Right atrium auricular region (tissue), 2 donors: Measurements from ENCODE around the gene ELF2. TPM values are rescaled to one million over a fixed set of nuclear protein-coding genes. Genes with fewer than 3 reads are reported as not detected.
A peak's percentile ranks its signal among the peaks of the same experiment; 100 is the strongest.

Experiments used
- DNase-seq: peaks from one replicate; pipeline ENCODE4 v3.0.0-alpha.2; 2019; ENCODE audit warnings: low spot score
- H3K27ac ChIP-seq, 2 donors: fragments of 200-600 bp; sonication (generic); 1 replicate in 1 of 2; 2 replicates in 1 of 2; pipeline ENCODE4 v1.5.1; 2016 to 2019
- H3K27me3 ChIP-seq, 2 donors: fragments of 200-600 bp; sonication (generic); one replicate each; pipeline versions ENCODE4 v1.5.1 to v1.6.0; 2017 to 2019
- H3K36me3 ChIP-seq: fragments of 200-600 bp; sonication (generic); one replicate; pipeline ENCODE4 v1.5.1; 2016
- H3K4me1 ChIP-seq, 2 donors: fragments of 200-600 bp; sonication (generic); one replicate each; pipeline versions ENCODE4 v1.5.1 to v1.6.0; 2017 to 2019
- H3K4me3 ChIP-seq, 2 donors: fragments of 200-600 bp; sonication (generic); 1 replicate in 1 of 2; 2 replicates in 1 of 2; pipeline ENCODE4 v1.5.1; 2017 to 2019; ENCODE audit warnings: mild to moderate bottlenecking in 1 of 2, moderate library complexity in 1 of 2
- H3K9me3 ChIP-seq, 2 donors: fragments of 200-600 bp; sonication (generic); one replicate each; pipeline ENCODE4 v1.5.1; 2019
- CTCF ChIP-seq, 2 donors: fragments of 200-600 bp; sonication (generic); IDR thresholded peaks; one replicate each; pipeline ENCODE4 v1.5.1; 2019; ENCODE audit warnings: antibody characterized with exemption in 2 of 2
- total RNA-seq, 2 donors: library from RNA; depleted of rRNA; stranded (reverse); fragments of >200 nt; gene quantifications; one replicate each; pipeline ENCODE4 v1.1.0, GENCODE V29; 2016

ELF2 gene
- total RNA-seq, 2 donors from 2014 or later, result 32.2 to 32.3 TPM

- TF ChIP-seq CTCF (IDR thresholded peaks at IDR 0.05), result no peak
- H3K27me3 ChIP-seq, result no peaks in the 10 kb centered on the region
- peaks cover 0 to 15% of the 10 kb centered on the region in 2 donors for H3K4me1 ChIP-seq
- H3K9me3 ChIP-seq, result no peaks in the 10 kb centered on the region
- peak overlapping the region; percentile 100 for H3K27ac ChIP-seq
- H3K36me3 ChIP-seq, result no peaks in the 10 kb centered on the region
- H3K4me3 ChIP-seq, result peak overlapping the region; percentile 89 to 97
- DNase-seq, result peak; percentile 95
Observed at GRCh38 chr4:139177869-139178619, 1.0 kb upstream of the ELF2 start.

DNA sequence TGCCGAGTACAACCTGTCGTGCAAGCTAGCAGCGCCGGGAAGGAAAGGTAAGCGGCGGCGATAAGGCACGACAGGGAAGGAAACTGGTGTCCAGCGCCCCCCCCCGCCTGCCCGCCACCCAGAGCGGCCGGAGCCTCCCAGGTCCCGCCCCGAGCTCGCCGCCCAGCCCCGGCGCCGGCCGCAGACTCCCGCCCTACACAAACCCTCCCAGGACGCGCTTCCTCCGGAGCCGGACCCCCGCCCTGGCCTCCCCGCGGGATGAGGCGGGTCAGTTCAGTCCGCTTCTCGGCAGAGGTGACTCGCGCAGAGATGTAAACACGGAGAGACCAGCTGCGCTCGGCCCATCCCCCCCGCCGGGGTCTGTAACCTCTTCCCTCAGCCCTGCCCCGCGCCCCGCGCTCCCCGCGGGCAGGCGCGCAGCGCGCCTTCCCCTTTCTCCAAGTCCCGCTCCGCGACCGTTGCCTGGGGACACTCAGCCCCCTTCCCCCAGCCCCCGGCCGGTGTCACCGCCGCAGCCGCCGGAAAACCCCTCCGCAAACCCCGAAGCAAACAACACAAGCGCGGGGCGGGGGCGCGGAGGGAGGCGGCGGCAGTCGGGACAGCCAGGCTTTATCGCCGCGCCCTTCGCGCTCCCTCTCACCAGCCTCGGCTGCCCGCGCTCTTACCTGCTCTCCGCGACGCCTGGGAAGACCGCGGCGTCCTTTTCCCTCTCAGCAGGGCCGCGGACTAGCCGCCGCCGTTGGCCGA is 543 bp downstream of the ELF2 start:
- DNase-seq, result peak; percentile 86
- H3K36me3 ChIP-seq, result no peaks in the 10 kb centered on the region
- TF ChIP-seq CTCF (IDR thresholded peaks at IDR 0.05), result peak in 1 of 2 donors; percentile 46
- no peaks in the 10 kb centered on the region for H3K9me3 ChIP-seq
- H3K27ac ChIP-seq, result peak overlapping the region; percentile 100
- H3K4me3 ChIP-seq, result peak overlapping the region; percentile 89 to 97
- H3K4me1 ChIP-seq, result peaks cover 0 to 23% of the 10 kb centered on the region in 2 donors
- H3K27me3 ChIP-seq, result no peaks in the 10 kb centered on the region

DNA sequence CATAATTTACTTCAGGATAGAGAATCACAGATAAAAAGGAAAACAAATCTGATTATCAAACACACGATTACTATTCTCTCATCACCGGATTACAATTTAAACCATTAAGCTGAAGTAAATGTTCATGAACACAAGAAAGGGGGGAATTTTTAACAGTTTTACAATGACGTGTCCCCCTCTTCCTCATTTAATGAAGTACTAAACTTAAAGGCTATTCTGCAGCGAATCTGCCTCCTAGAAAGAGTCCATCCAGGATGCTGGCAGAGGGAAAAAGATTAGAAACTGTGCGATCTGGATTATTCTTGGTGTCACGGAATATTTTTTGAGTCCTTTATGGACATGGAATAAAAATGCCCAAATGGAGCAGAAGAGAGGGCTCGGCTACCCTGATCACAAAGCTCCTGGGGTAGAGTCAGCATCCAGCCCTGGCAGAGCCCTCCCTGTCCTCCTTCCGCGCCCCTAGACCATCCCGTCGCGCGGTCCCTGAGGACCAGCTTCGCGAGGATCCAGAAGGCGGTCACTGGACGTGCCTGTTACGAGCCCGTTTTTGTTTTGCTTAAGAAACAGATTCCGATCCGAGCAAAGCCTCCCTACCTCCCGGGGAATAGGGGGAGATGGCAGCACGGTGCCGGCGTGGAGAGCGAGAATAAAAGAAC is 1.2 kb downstream of the ELF2 start:
- Histone ChIP-seq H3K4me1 (peaks cover 0 to 30% of the 10 kb centered on the region in 2 donors), H3K27ac (peak overlapping the region; percentile 100), H3K9me3 (no peaks in the 10 kb centered on the region), H3K4me3 (peak overlapping the region; percentile 89 to 97), H3K36me3 (no peaks in the 10 kb centered on the region), H3K27me3 (no peaks in the 10 kb centered on the region)
- DNase-seq, result no peak
- TF ChIP-seq CTCF (IDR thresholded peaks at IDR 0.05), result no peak

GRCh38 chr4:139171876-139172691 is 4.9 kb downstream of the ELF2 start:
- Histone ChIP-seq H3K36me3 (no peaks in the 10 kb centered on the region), H3K9me3 (no peaks in the 10 kb centered on the region), H3K27ac (peak overlapping the region in 1 of 2 donors; percentile 10), H3K27me3 (no peaks in the 10 kb centered on the region), H3K4me3 (no peak overlapping the region), H3K4me1 (peaks cover 0 to 43% of the 10 kb centered on the region in 2 donors)
- no peak for TF ChIP-seq CTCF (IDR thresholded peaks at IDR 0.05)
- DNase-seq, result no peak

- DNase-seq, result no peak
- H3K9me3 ChIP-seq, result no peaks in the 10 kb centered on the region
- H3K27ac ChIP-seq, result no peak overlapping the region
- TF ChIP-seq CTCF (IDR thresholded peaks at IDR 0.05), result no peak
- H3K4me1 ChIP-seq, result peaks cover 0 to 48% of the 10 kb centered on the region in 2 donors
- no peaks in the 10 kb centered on the region for H3K36me3 ChIP-seq
- no peak overlapping the region for H3K4me3 ChIP-seq
- no peaks in the 10 kb centered on the region for H3K27me3 ChIP-seq
Observed at GRCh38 chr4:139170932-139171331, 6.1 kb downstream of the ELF2 start.
